ENCODE measurements around the gene HPD. TPM values are rescaled to one million over a fixed set of nuclear protein-coding genes. Genes with fewer than 3 reads are reported as not detected.

HPD gene
- total RNA-seq, 1 donor from 2014 or later: 1.8 TPM

GRCh38 chr12:121798787-121799155 is 59.9 kb downstream of the HPD start:
- intact Hi-C loops (cut with DNase I): no loop called here
- TF ChIP-seq, protein P1, sequence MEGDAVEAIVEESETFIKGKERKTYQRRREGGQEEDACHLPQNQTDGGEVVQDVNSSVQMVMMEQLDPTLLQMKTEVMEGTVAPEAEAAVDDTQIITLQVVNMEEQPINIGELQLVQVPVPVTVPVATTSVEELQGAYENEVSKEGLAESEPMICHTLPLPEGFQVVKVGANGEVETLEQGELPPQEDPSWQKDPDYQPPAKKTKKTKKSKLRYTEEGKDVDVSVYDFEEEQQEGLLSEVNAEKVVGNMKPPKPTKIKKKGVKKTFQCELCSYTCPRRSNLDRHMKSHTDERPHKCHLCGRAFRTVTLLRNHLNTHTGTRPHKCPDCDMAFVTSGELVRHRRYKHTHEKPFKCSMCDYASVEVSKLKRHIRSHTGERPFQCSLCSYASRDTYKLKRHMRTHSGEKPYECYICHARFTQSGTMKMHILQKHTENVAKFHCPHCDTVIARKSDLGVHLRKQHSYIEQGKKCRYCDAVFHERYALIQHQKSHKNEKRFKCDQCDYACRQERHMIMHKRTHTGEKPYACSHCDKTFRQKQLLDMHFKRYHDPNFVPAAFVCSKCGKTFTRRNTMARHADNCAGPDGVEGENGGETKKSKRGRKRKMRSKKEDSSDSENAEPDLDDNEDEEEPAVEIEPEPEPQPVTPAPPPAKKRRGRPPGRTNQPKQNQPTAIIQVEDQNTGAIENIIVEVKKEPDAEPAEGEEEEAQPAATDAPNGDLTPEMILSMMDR (IDR thresholded peaks at IDR 0.05): no peak
- DNase-seq (no peak), ATAC-seq (no peak)
- Histone ChIP-seq H3K4me3 (peak overlapping the region; percentile 71), H3K9me3 (no peaks in the 10 kb centered on the region), H3K27me3 (no peaks in the 10 kb centered on the region), H3K4me1 (peaks cover 52% of the 10 kb centered on the region), H3K36me3 (peaks cover 17% of the 10 kb centered on the region), H3K27ac (peak overlapping the region; percentile 100)

- H3K27me3 ChIP-seq: no peaks in the 10 kb centered on the region
- H3K27ac ChIP-seq: peak overlapping the region; percentile 100
- DNase-seq (peak; percentile 80), ATAC-seq (no peak)
- H3K4me1 ChIP-seq: peaks cover 55% of the 10 kb centered on the region
- no peaks in the 10 kb centered on the region for H3K9me3 ChIP-seq
- H3K4me3 ChIP-seq: peak overlapping the region; percentile 71
- intact Hi-C loops (cut with DNase I): no loop called here
- TF ChIP-seq, protein P1 (IDR thresholded peaks at IDR 0.05): no peak
- peaks cover 17% of the 10 kb centered on the region for H3K36me3 ChIP-seq
Measured at GRCh38 chr12:121797937-121798786, 60.5 kb downstream of the HPD start.

DNA sequence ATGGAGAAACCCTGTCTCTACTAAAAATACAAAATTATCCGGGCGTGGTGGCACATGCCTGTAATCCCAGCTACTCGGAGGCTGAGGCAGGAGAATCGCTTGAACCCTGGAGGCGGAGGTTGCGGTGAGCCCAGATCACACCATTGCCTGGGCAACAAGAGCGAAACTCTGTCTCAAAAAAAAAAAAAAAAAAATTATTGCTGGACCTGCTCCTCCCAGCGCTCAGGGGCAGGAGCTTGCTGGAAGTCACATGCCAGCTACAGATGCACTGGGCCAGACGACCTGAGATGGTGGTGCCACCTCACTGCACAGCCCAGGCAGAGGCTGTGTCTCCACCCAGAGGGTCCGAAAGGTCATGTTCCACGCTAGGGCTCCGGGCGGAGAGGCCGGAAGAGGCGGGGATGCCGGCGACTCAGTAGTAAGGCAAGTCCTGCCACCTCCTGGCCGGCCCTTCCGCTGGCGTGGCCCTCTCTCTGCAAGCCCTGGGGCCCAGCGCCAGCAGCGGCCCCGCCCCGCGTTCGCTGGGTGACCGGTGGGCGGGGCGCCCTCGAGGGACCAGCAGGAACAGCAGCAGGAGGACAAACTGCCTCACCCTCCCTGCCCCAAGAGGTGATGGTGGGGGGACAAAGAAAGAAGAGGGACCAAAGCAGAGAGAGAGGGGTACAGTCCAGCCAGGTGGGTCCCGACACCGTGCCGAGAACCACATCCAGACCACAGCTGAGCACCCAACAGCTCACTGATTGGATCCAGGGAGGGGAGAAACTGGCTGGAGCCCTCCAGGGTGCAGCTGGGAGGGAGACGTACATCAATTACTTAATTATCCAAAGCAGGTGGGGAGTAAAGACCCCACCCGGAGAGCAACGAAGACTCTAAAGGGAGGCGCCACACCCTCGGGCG is 61.6 kb downstream of the HPD start:
- peak overlapping the region; percentile 25 for H3K4me3 ChIP-seq
- intact Hi-C loops (cut with DNase I): no loop called here
- no peaks in the 10 kb centered on the region for H3K27me3 ChIP-seq
- H3K9me3 ChIP-seq: no peaks in the 10 kb centered on the region
- peaks cover 65% of the 10 kb centered on the region for H3K4me1 ChIP-seq
- peaks cover 17% of the 10 kb centered on the region for H3K36me3 ChIP-seq
- H3K27ac ChIP-seq: peak overlapping the region; percentile 72
- TF ChIP-seq, protein P1 (IDR thresholded peaks at IDR 0.05): peak; percentile 44
- peak; percentile 56 for ATAC-seq
- peak; percentile 97 for DNase-seq

GRCh38 chr12:121795034-121795968 is 63.4 kb downstream of the HPD start:
- TF ChIP-seq, protein P1 (IDR thresholded peaks at IDR 0.05): peak; percentile 94
- peak overlapping the region; percentile 20 for H3K4me3 ChIP-seq
- H3K9me3 ChIP-seq: no peaks in the 10 kb centered on the region
- peaks cover 79% of the 10 kb centered on the region for H3K4me1 ChIP-seq
- H3K36me3 ChIP-seq: peaks cover 17% of the 10 kb centered on the region
- no peaks in the 10 kb centered on the region for H3K27me3 ChIP-seq
- intact Hi-C loops (cut with DNase I): no loop called here
- DNase-seq (peak; percentile 93), ATAC-seq (peak; percentile 52)
- H3K27ac ChIP-seq: peak overlapping the region; percentile 79

- Histone ChIP-seq H3K27me3 (no peaks in the 10 kb centered on the region), H3K4me3 (peak overlapping the region; percentile 20), H3K9me3 (no peaks in the 10 kb centered on the region), H3K4me1 (peaks cover 84% of the 10 kb centered on the region), H3K27ac (peak overlapping the region; percentile 79), H3K36me3 (peaks cover 17% of the 10 kb centered on the region)
- ATAC-seq: no peak
- intact Hi-C loops (cut with DNase I): no loop called here
- peak; percentile 77 for DNase-seq
- TF ChIP-seq, protein P1 (IDR thresholded peaks at IDR 0.05): no peak
Measured at GRCh38 chr12:121794534-121795033, 64.1 kb downstream of the HPD start.

All from upper lobe of right lung (tissue), 1 donor.